A549 (cell line): ENCODE measurements around the gene AFDN. TPM values are rescaled to one million over a fixed set of nuclear protein-coding genes. Genes with fewer than 3 reads are reported as not detected.

Experiments
- ATAC-seq, 2 experiments: fragments of 200-7000 bp in 1 of 2; fragments of >200 bp in 1 of 2; cut with Nextera tagmentation in 1 of 2; cut with Tn5 transposase in 1 of 2; 3 replicates each; pipeline versions ENCODE4 v1.8.0 to v1.9.1; 2018 to 2020; ENCODE audit warnings: mild to moderate bottlenecking in 1 of 2, moderate library complexity in 1 of 2
- CTCF ChIA-PET: fragments of 300-600 bp; sonication (Branson Sonifier 250); formaldehyde crosslinking; extraction: SDS; loops from one replicate; lab custom pipeline; 2021; ENCODE audit warnings: antibody characterized with exemption, inconsistent platforms; lab: Yijun Ruan, JAX
- POLR2A ChIA-PET: fragments of 350-600 bp; formaldehyde crosslinking; extraction: SDS; loops from one replicate; lab custom pipeline; 2021; ENCODE audit warnings: antibody characterized with exemption, inconsistent platforms; lab: Yijun Ruan, JAX
- DNase-seq, 2 experiments: peaks; one replicate each; pipeline versions ENCODE4 v3.0.0 to v3.0.0-alpha.2; 2011 to 2016; ENCODE audit warnings: low read depth in 1 of 2, low spot score in 1 of 2
- FAIRE-seq: peaks from 2 replicates; lab custom pipeline; 2011; peaks lifted over from hg19 to GRCh38; lab: Jason Lieb, UNC
- H3K27ac ChIP-seq, 2 experiments: fragments of >200 bp; sonication (Bioruptor Twin); formaldehyde crosslinking; 3 replicates each; pipeline ENCODE4 v1.5.1; 2016 to 2017
- H3K4me1 ChIP-seq: fragments of >200 bp; sonication (Bioruptor Twin); formaldehyde crosslinking; 3 replicates; pipeline ENCODE4 v1.6.1; 2016
- H3K4me2 ChIP-seq: fragments of >200 bp; sonication (Bioruptor Twin); formaldehyde crosslinking; 3 replicates; pipeline ENCODE4 v1.6.1; 2016
- H3K4me3 ChIP-seq: fragments of >200 bp; sonication (Bioruptor Twin); formaldehyde crosslinking; 3 replicates; pipeline ENCODE4 v1.5.1; 2016
- H3K9me3 ChIP-seq: fragments of >200 bp; sonication (Bioruptor Twin); formaldehyde crosslinking; 3 replicates; pipeline ENCODE4 v1.6.1; 2016
- CBX2 ChIP-seq: fragments of 200-600 bp; sonication (generic); IDR thresholded peaks from 2 replicates; pipeline ENCODE4 v1.6.1; 2016; ENCODE audit warnings: low read depth, mild to moderate bottlenecking, borderline replicate concordance
- CEBPB ChIP-seq, 2 experiments: fragments of >200 bp in 1 of 2; sonication (Bioruptor Twin) in 1 of 2; formaldehyde crosslinking in 1 of 2; IDR thresholded peaks; 2 replicates each; pipeline ENCODE4 v1.6.1; 2012 to 2016
- CHD2 ChIP-seq: fragments of 150-350 bp; IDR thresholded peaks from 2 replicates; pipeline ENCODE4 v1.6.1; 2014; ENCODE audit warnings: low read length; ENCODE audit not compliant: partially characterized antibody
- CTCF ChIP-seq: fragments of >200 bp; sonication (Bioruptor Twin); formaldehyde crosslinking; IDR thresholded peaks from 3 replicates; pipeline ENCODE4 v1.5.1; 2016
- E2F6 ChIP-seq: IDR thresholded peaks from 2 replicates; pipeline ENCODE4 v1.6.1; 2012; ENCODE audit warnings: low read depth, borderline replicate concordance
- HDAC2 ChIP-seq: fragments of 200-600 bp; sonication (generic); IDR thresholded peaks from 2 replicates; pipeline ENCODE4 v1.6.1; 2016
- JUN ChIP-seq, 2 experiments: fragments of >200 bp; sonication (Bioruptor Twin); formaldehyde crosslinking; IDR thresholded peaks; 2 replicates in 1 of 2; 3 replicates in 1 of 2; pipeline ENCODE4 v1.6.1; 2016 to 2017
- KDM5A ChIP-seq: fragments of 200-600 bp; sonication (generic); IDR thresholded peaks from 2 replicates; pipeline ENCODE4 v1.6.1; 2016; ENCODE audit warnings: antibody characterized with exemption, mild to moderate bottlenecking
- MAFK ChIP-seq: fragments of 450-650 bp; IDR thresholded peaks from 2 replicates; pipeline ENCODE4 v1.6.1; 2014; ENCODE audit not compliant: partially characterized antibody
- NR3C1 ChIP-seq: fragments of >200 bp; sonication (Bioruptor Twin); formaldehyde crosslinking; IDR thresholded peaks from 3 replicates; pipeline ENCODE4 v1.6.1; 2017
- PBX3 ChIP-seq: IDR thresholded peaks from 2 replicates; pipeline ENCODE4 v1.6.1; 2012
- POLR2AphosphoS2 ChIP-seq: conservative IDR thresholded peaks from 2 replicates; pipeline ENCODE4 v1.6.1; 2012; ENCODE audit warnings: low read length, improper control_type of control experiment, inconsistent platforms
- RAD21 ChIP-seq, 2 experiments: fragments of >200 bp in 1 of 2; sonication (Bioruptor Twin) in 1 of 2; formaldehyde crosslinking in 1 of 2; IDR thresholded peaks in 1 of 2; conservative IDR thresholded peaks in 1 of 2; 2 replicates in 1 of 2; 3 replicates in 1 of 2; pipeline ENCODE4 v1.6.1; 2012 to 2018; ENCODE audit warnings: inconsistent platforms in 1 of 2
- REST ChIP-seq: fragments of 200-600 bp; sonication (generic); IDR thresholded peaks from 2 replicates; pipeline ENCODE4 v1.6.1; 2016; ENCODE audit warnings: antibody characterized with exemption, mild to moderate bottlenecking, moderate library complexity
- SMC3 ChIP-seq: fragments of >200 bp; sonication (Bioruptor Twin); formaldehyde crosslinking; IDR thresholded peaks from 3 replicates; pipeline ENCODE4 v1.6.1; 2018; ENCODE audit warnings: inconsistent platforms
- SREBF2 ChIP-seq: fragments of 450-650 bp; IDR thresholded peaks from 2 replicates; pipeline ENCODE4 v1.6.1; 2014; ENCODE audit warnings: mild to moderate bottlenecking, moderate library complexity
- ZC3H11A ChIP-seq: fragments of 450-650 bp; IDR thresholded peaks from 2 replicates; pipeline ENCODE4 v1.6.1; 2014; ENCODE audit warnings: antibody characterized with exemption, mild to moderate bottlenecking
- ZFP36 ChIP-seq: fragments of 450-650 bp; IDR thresholded peaks from 2 replicates; pipeline ENCODE4 v1.6.1; 2014; ENCODE audit warnings: borderline replicate concordance; ENCODE audit not compliant: partially characterized antibody
- WGBS: methylation state at CpG from one replicate; pipeline ENCODE4 v1.1.6; 2017; ENCODE audit errors: missing lambda C conversion rate; 5-methylcytosine and 5-hydroxymethylcytosine counted together
- polyA plus RNA-seq, 4 experiments: library from polyadenylated mRNA; depleted of rRNA in 3 of 4; stranded (reverse); fragments of >200 nt; fragmentation: RNase III in 1 of 4; extraction: RNeasy Plus Mini Kit Qiagen cat#74134 plus additional on column Dnase treatment in 1 of 4; gene quantifications; 2 replicates in 3 of 4; 3 replicates in 1 of 4; pipeline ENCODE4 v1.2.3, GENCODE V29; 2011 to 2017

AFDN gene
- polyA plus RNA-seq, 2 of the 4 experiments (the other 2 are of a cell fraction) = 17.5 to 40.8 TPM

GRCh38 chr6:167906899-167907298 is 80.2 kb downstream of the AFDN start:
- H3K4me2 ChIP-seq = no peak overlapping the region
- WGBS = 93% methylated on average over 10 of the region's 10 CpGs
- no peak overlapping the region for H3K4me3 ChIP-seq
- no peaks in the 10 kb centered on the region for H3K4me1 ChIP-seq
- ChIA-PET CTCF (interaction anchor here (1.0 to 2.3 kb wide), 4 partner anchors 67 to 421 kb away, joined by 3 to 28 read pairs (median 6); no protein-coding TSS in a partner anchor), POLR2A (no interaction called here)
- DNase-seq = no peak
- H3K27ac ChIP-seq = no peak overlapping the region
- no peak for FAIRE-seq
- ATAC-seq = no peak; a peak in 1 of 6 replicates
- H3K9me3 ChIP-seq = no peaks in the 10 kb centered on the region
- TF ChIP-seq CEBPB (IDR thresholded peaks at IDR 0.05) (no peak), RAD21 (conservative IDR thresholded peaks at IDR 0.05 in 1 of 2, IDR thresholded peaks at IDR 0.05 in 1 of 2) (no peak), KDM5A (no peak), CTCF (no peak), NR3C1 (no peak), CHD2 (no peak), POLR2AphosphoS2 (no peak), JUN (IDR thresholded peaks at IDR 0.05) (no peak), E2F6 (no peak), SREBF2 (no peak)

GRCh38 chr6:167907837-167908681 is 81.3 kb downstream of the AFDN start:
- H3K4me3 ChIP-seq = no peak overlapping the region
- CTCF ChIA-PET = interaction anchor here (0.6 to 2.3 kb wide), 8 partner anchors 13 to 424 kb away, joined by 3 to 28 read pairs (median 3); no protein-coding TSS in a partner anchor
- no peak overlapping the region for H3K27ac ChIP-seq
- ATAC-seq (peak; percentile 73 to 83; a peak in 4 of 6 replicates), FAIRE-seq (no peak), DNase-seq (peak; percentile 6 to 37)
- WGBS = 55% methylated on average over 7 of the region's 7 CpGs
- no peaks in the 10 kb centered on the region for H3K4me1 ChIP-seq
- POLR2A ChIA-PET = no interaction called here
- no peaks in the 10 kb centered on the region for H3K9me3 ChIP-seq
- no peak for TF ChIP-seq REST
- TF ChIP-seq CBX2 = no peak
- TF ChIP-seq SMC3 = peak; percentile 70
- TF ChIP-seq JUN (IDR thresholded peaks at IDR 0.05) = no peak
- no peak for TF ChIP-seq ZFP36
- TF ChIP-seq HDAC2 = no peak
- TF ChIP-seq ZC3H11A = no peak
- no peak for TF ChIP-seq MAFK
- no peak for TF ChIP-seq PBX3
- peak; percentile 66 to 75 for TF ChIP-seq RAD21 (conservative IDR thresholded peaks at IDR 0.05 in 1 of 2, IDR thresholded peaks at IDR 0.05 in 1 of 2)
- TF ChIP-seq CTCF = peak; percentile 59
- no peak overlapping the region for H3K4me2 ChIP-seq
